ENCODE measurements around the gene CCBE1.

Gene CCBE1

DNA sequence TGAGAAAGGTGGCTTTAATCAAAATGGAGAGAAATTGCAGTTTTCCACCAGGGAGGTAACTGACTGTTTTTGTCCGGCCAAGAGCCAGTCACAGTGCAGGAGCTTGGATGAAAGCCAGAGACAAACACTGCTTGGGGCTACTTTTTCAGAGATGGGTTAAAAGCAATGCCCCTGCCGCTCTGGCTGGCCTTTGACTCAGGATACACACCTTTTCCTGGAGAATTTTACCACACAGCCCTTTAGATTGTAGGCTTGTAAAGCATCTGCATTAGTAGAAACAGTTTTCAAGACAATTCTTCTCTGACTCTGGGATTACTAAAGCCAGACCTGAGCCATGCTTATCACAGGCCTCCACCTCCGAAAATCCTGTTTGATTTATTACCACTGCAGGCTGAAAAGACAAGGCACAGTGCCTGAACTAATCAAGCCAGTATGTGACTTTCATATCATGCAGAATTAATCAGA, 79.7 kb downstream of the CCBE1 start:
- DNase-seq (ENCODE audit: low read depth in 1 of 2, low spot score in 1 of 2) = no peak
- Histone ChIP-seq H3K4me3 (replicated peaks; ENCODE audit: insufficient read depth, low read length) (no peak overlapping the region), H3K27me3 (ENCODE audit: insufficient read depth, poor library complexity, severe bottlenecking) (peaks cover 18% of the 10 kb centered on the region), H3K27ac (replicated peaks) (no peak overlapping the region)
- TF ChIP-seq POLR2AphosphoS5 (IDR thresholded peaks at IDR 0.05; ENCODE audit: low read depth) (no peak), GABPA (IDR thresholded peaks at IDR 0.05; ENCODE audit: low read depth) (no peak), SPI1 (IDR thresholded peaks at IDR 0.05; ENCODE audit: borderline replicate concordance, low read depth) (no peak)
- TF ChIP-seq, protein P1, sequence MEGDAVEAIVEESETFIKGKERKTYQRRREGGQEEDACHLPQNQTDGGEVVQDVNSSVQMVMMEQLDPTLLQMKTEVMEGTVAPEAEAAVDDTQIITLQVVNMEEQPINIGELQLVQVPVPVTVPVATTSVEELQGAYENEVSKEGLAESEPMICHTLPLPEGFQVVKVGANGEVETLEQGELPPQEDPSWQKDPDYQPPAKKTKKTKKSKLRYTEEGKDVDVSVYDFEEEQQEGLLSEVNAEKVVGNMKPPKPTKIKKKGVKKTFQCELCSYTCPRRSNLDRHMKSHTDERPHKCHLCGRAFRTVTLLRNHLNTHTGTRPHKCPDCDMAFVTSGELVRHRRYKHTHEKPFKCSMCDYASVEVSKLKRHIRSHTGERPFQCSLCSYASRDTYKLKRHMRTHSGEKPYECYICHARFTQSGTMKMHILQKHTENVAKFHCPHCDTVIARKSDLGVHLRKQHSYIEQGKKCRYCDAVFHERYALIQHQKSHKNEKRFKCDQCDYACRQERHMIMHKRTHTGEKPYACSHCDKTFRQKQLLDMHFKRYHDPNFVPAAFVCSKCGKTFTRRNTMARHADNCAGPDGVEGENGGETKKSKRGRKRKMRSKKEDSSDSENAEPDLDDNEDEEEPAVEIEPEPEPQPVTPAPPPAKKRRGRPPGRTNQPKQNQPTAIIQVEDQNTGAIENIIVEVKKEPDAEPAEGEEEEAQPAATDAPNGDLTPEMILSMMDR (IDR thresholded peaks at IDR 0.05; ENCODE audit: insufficient read depth, low read length) = no peak
- TF ChIP-seq, protein P2, sequence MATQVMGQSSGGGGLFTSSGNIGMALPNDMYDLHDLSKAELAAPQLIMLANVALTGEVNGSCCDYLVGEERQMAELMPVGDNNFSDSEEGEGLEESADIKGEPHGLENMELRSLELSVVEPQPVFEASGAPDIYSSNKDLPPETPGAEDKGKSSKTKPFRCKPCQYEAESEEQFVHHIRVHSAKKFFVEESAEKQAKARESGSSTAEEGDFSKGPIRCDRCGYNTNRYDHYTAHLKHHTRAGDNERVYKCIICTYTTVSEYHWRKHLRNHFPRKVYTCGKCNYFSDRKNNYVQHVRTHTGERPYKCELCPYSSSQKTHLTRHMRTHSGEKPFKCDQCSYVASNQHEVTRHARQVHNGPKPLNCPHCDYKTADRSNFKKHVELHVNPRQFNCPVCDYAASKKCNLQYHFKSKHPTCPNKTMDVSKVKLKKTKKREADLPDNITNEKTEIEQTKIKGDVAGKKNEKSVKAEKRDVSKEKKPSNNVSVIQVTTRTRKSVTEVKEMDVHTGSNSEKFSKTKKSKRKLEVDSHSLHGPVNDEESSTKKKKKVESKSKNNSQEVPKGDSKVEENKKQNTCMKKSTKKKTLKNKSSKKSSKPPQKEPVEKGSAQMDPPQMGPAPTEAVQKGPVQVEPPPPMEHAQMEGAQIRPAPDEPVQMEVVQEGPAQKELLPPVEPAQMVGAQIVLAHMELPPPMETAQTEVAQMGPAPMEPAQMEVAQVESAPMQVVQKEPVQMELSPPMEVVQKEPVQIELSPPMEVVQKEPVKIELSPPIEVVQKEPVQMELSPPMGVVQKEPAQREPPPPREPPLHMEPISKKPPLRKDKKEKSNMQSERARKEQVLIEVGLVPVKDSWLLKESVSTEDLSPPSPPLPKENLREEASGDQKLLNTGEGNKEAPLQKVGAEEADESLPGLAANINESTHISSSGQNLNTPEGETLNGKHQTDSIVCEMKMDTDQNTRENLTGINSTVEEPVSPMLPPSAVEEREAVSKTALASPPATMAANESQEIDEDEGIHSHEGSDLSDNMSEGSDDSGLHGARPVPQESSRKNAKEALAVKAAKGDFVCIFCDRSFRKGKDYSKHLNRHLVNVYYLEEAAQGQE (IDR thresholded peaks at IDR 0.05; ENCODE audit: insufficient replicate concordance, low read depth) = no peak

DNA sequence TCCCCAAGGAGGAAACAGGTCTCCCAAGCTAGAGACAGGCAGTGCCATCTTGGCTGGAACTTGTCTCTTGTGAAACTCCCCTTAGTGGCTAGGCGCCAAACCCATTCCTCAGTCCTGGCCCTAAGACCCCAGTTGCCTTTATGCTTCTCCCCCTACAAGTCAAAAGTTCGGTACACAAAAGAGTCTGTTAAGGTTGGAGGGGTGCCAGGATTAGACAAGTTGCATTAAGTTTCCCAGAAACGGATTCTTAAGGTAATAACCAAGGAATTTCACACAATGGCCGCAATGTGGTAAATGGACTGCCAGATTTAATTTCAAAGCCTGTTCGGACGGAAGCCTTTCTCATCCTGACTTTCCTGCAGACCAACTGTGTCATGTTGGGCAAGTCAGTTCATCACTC, 80.7 kb downstream of the CCBE1 start:
- TF ChIP-seq POLR2AphosphoS5 (IDR thresholded peaks at IDR 0.05; ENCODE audit: low read depth) (no peak), GABPA (IDR thresholded peaks at IDR 0.05; ENCODE audit: low read depth) (no peak), SPI1 (IDR thresholded peaks at IDR 0.05; ENCODE audit: borderline replicate concordance, low read depth) (no peak)
- TF ChIP-seq, protein P2 (IDR thresholded peaks at IDR 0.05; ENCODE audit: insufficient replicate concordance, low read depth) = no peak
- TF ChIP-seq, protein P1 (IDR thresholded peaks at IDR 0.05; ENCODE audit: insufficient read depth, low read length) = no peak
- no peak for DNase-seq (ENCODE audit: low read depth in 1 of 2, low spot score in 1 of 2)
- Histone ChIP-seq H3K27ac (replicated peaks) (no peak overlapping the region), H3K4me3 (replicated peaks; ENCODE audit: insufficient read depth, low read length) (no peak overlapping the region), H3K27me3 (ENCODE audit: insufficient read depth, poor library complexity, severe bottlenecking) (peaks cover 18% of the 10 kb centered on the region)

DNA sequence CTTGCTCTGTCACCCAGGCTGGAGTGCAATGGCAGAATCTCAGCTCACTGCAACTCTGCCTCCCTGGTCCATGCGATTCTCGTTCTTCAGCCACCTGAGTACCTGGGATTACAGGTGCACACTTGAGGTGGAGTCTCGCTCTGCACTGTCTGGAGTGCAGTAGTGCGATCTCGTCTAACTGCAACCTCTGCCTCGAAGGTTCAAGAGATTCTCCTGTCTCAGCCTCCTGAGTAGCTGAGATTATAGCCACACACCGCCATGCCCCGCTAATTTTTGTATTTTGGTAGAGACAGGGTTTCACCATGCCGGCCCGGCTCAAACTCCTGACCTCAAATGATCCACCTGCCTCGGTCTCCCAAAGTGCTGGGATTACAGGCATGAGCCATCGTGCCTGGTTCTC, 83.3 kb downstream of the CCBE1 start:
- no peak for DNase-seq (ENCODE audit: low read depth in 1 of 2, low spot score in 1 of 2)
- H3K4me3 ChIP-seq (replicated peaks; ENCODE audit: insufficient read depth, low read length) = no peak overlapping the region
- TF ChIP-seq GABPA (IDR thresholded peaks at IDR 0.05; ENCODE audit: low read depth) (no peak), SPI1 (IDR thresholded peaks at IDR 0.05; ENCODE audit: borderline replicate concordance, low read depth) (no peak)
- TF ChIP-seq, protein P1 (IDR thresholded peaks at IDR 0.05; ENCODE audit: insufficient read depth, low read length) = no peak
- H3K27me3 ChIP-seq (ENCODE audit: insufficient read depth, poor library complexity, severe bottlenecking) = peaks cover 12% of the 10 kb centered on the region
- H3K27ac ChIP-seq (replicated peaks) = no peak overlapping the region

DNA sequence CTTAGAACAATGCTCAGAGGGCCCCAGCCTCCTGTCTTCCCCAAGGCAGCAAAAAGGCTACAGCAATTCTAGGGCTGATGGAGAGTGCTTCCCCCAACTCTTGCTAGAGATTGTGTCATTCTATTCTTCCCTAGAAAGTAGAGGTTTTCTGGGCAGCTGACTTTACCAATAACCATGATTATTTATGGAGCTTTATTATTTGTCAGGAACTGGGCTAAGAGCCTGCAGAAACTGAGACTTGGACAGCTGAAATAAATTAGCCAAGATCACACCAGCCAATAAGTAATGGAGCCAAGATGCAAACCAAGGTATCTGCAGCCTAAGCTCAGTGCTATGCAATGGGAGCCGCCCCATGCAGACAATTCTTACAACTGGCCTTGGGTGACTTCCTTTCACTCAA, 84.8 kb downstream of the CCBE1 start:
- peaks cover 8% of the 10 kb centered on the region for H3K27me3 ChIP-seq (ENCODE audit: insufficient read depth, poor library complexity, severe bottlenecking)
- no peak for DNase-seq (ENCODE audit: low read depth in 1 of 2, low spot score in 1 of 2)
- TF ChIP-seq GABPA (IDR thresholded peaks at IDR 0.05; ENCODE audit: low read depth) = no peak
- TF ChIP-seq, protein P2 (IDR thresholded peaks at IDR 0.05; ENCODE audit: insufficient replicate concordance, low read depth) = no peak
- no peak for TF ChIP-seq POLR2AphosphoS5 (IDR thresholded peaks at IDR 0.05; ENCODE audit: low read depth)
- TF ChIP-seq, protein P1 (IDR thresholded peaks at IDR 0.05; ENCODE audit: insufficient read depth, low read length) = no peak
- no peak for TF ChIP-seq SPI1 (IDR thresholded peaks at IDR 0.05; ENCODE audit: borderline replicate concordance, low read depth)
- H3K27ac ChIP-seq (replicated peaks) = no peak overlapping the region
- no peak overlapping the region for H3K4me3 ChIP-seq (replicated peaks; ENCODE audit: insufficient read depth, low read length)

Data from HL-60 (cell line).